22Rv1 (cell line): Measurements from ENCODE around the gene PHACTR1.

Source experiments
- H3K27ac ChIP-seq: fragments of 450-650 bp; 2 replicates; pipeline ENCODE4 v1.5.1; 2017
- ZFX ChIP-seq: fragments of 450-650 bp; IDR thresholded peaks from 2 replicates; pipeline ENCODE4 v1.6.1; 2017; ENCODE audit warnings: antibody characterized with exemption, borderline replicate concordance
- TF ChIP-seq, protein P1 (sequence below): fragments of 450-650 bp; IDR thresholded peaks from 2 replicates; pipeline ENCODE4 v1.5.1; 2017; ENCODE audit warnings: mild to moderate bottlenecking

The PHACTR1 gene

DNA sequence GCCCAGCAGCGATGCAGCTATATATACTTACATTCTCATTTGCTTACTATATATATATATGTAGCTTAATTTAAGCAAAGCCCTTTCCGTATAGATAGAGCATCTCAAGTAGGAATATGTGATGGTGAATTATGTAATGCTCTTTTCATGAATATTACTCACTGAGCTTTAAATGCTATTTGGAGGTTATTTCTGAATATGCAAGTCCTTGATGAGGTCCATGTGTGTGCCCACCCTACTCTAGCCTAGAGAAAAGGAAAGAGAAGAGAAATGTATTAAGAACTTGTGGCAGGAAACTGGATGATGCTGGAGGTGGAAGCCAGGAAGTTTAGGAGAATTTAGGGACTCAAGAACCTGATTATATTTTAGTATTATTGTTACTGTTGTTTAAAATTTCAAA, 63.2 kb downstream of the PHACTR1 start:
- TF ChIP-seq ZFX = no peak
- TF ChIP-seq, protein P1, sequence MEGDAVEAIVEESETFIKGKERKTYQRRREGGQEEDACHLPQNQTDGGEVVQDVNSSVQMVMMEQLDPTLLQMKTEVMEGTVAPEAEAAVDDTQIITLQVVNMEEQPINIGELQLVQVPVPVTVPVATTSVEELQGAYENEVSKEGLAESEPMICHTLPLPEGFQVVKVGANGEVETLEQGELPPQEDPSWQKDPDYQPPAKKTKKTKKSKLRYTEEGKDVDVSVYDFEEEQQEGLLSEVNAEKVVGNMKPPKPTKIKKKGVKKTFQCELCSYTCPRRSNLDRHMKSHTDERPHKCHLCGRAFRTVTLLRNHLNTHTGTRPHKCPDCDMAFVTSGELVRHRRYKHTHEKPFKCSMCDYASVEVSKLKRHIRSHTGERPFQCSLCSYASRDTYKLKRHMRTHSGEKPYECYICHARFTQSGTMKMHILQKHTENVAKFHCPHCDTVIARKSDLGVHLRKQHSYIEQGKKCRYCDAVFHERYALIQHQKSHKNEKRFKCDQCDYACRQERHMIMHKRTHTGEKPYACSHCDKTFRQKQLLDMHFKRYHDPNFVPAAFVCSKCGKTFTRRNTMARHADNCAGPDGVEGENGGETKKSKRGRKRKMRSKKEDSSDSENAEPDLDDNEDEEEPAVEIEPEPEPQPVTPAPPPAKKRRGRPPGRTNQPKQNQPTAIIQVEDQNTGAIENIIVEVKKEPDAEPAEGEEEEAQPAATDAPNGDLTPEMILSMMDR = no peak
- H3K27ac ChIP-seq = no peak overlapping the region

DNA sequence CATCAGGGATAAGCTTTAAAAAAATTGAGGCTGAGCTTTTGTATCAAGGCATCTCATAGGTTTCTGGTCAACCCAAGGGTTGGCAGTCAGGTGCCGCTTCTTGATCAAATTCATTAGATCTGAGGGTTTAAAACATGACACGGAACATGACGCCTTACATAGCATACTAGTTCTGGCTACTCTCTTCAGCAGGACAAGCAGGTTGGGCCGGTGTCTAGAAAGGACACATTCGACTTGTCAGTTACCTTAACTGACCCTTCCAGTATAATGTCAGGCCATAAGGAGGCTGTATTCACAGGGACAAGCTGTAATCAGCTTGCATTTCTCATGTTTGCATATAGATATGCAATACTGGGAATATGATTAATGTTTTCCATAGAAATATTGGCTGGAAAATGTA, 65.6 kb downstream of the PHACTR1 start:
- TF ChIP-seq ZFX = no peak
- TF ChIP-seq, protein P1 = no peak
- no peak overlapping the region for H3K27ac ChIP-seq

DNA sequence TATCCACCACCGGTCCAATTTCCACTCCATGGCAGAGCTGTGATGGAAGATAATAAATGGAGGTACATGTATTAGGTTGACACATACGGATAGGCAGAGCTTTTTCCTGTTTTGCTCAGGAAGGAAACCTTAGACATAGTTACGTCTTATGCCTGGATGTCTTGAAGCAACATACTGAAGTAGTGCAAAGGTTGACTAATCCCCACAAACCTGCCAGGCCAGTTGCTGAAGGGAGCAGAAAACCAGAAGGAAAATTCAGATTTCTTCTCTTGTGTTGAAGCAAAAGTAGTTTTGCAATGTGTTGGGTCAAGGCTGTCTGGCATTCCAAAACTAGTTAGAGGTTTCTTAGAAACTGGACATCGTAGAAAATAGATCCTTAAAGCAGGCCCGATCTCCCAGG, 68.7 kb downstream of the PHACTR1 start:
- TF ChIP-seq ZFX = no peak
- TF ChIP-seq, protein P1 = no peak
- H3K27ac ChIP-seq = no peak overlapping the region

DNA sequence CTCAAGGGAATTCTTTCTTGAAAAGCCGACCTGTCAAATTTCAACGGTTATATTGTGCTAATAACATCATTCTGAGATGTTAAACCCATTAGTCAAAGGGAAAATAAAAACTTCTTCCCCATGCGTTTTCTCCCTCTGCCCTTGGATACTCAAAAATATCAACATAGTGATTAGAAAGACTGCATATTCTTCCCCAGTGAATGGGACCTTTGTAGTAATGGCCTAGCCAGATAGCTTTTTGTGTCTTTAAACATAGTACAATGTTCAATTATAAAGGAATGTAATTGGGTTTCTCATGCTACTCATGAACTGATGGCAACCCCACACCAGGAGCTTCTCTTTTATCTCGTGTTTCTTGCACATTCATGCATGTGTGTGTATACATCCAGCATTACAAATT, 69.4 kb downstream of the PHACTR1 start:
- TF ChIP-seq, protein P1 = no peak
- no peak for TF ChIP-seq ZFX
- H3K27ac ChIP-seq = no peak overlapping the region

DNA sequence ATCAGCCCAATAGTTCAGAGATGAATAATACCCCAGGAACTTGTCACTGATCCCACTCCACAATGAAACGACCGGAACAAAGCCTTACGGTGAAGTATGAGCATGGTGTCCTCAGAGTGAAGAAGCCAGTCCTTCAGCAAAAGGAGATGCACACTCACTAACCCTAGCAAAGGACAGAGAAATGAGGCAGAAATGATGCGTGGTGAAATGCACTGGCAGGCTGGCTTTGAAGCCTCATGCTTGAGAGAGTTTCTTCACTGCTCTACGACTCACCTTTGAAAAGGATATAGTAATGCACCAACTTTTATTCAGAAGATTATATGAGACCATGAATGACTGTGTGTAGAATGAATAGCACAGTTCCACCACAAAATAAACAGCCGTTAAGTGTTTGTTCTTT, 74.8 kb downstream of the PHACTR1 start:
- no peak overlapping the region for H3K27ac ChIP-seq
- no peak for TF ChIP-seq ZFX
- TF ChIP-seq, protein P1 = no peak

DNA sequence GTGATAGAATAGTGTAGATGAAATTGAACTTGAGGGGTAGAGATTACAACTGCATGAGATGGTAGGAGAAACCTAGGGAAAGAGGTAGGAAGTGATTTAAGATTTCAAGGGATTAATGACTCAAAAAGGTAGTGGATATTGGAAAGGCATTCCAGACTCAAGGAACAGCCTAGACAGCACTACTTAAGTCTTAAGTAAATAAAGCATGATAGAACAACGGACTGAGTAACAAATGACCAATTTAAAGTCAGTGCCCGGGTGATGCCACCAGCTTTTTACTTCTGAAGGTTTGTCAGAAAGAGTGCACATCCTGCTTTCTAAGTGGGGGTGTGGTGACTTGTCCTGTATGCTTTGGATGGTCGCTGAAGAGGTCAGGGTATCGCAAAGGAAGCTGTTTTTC, 81.8 kb downstream of the PHACTR1 start:
- H3K27ac ChIP-seq = no peak overlapping the region
- TF ChIP-seq, protein P1 = no peak
- TF ChIP-seq ZFX = no peak

DNA sequence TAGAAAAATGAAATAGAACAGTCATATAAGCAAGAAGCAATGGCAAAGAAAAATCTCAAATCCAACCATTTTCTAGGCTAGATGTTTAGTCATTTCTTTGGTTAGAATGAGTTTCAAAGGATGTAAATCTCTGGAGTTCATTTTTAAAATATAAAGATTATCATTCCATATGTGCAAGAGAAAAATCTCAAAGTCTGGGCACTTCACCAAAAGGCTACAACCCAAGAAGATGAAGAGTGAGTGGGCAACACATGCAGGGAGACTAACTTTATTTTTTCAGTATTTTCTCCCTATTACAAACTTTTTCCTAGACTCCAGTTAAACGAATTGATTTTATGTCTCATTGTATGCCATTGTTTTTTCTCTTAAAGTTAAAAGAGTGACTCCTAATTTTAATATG, 83.6 kb downstream of the PHACTR1 start:
- TF ChIP-seq ZFX = no peak
- TF ChIP-seq, protein P1 = no peak
- H3K27ac ChIP-seq = no peak overlapping the region
